Activated gamma-delta T cell treated with Interleukin-2 at 50 U/mL for 16 hours (primary cell): ENCODE data around the gene DDIAS.
"Not testable (repeated sequence)": the region's sequence is repeated elsewhere in the genome, so short reads cannot be mapped to it uniquely, and the experiment has no call there.

ENCODE experiments used
- DNase-seq: peaks from one replicate; pipeline ENCODE4 v3.0.0-alpha.2; 2020

The DDIAS gene

GRCh38 chr11:82901165-82901921 is at the start of gene DDIAS:
Gene DDIAS, plus strand, starts transcription at chr11:82901736. Its CDS starts 13,003 bp downstream, at chr11:82914739.
- peak; percentile 94 for DNase-seq

- no peak for DNase-seq
Measured at GRCh38 chr11:82854242-82854641, 47.3 kb upstream of the DDIAS start.

- not testable (repeated sequence) for DNase-seq
Measured at GRCh38 chr11:82854916-82855315, 46.6 kb upstream of the DDIAS start.

- no peak for DNase-seq
Measured at GRCh38 chr11:82855616-82856015, 45.9 kb upstream of the DDIAS start.

GRCh38 chr11:82857145-82857544 is 44.4 kb upstream of the DDIAS start:
- DNase-seq: no peak

- DNase-seq: no peak
Measured at GRCh38 chr11:82858133-82858532, 43.4 kb upstream of the DDIAS start.

GRCh38 chr11:82858556-82859091 is 42.9 kb upstream of the DDIAS start:
- no peak for DNase-seq

- no peak for DNase-seq
Measured at GRCh38 chr11:82859750-82860149, 41.8 kb upstream of the DDIAS start.

GRCh38 chr11:82862379-82862778 is 39.2 kb upstream of the DDIAS start:
- DNase-seq: no peak

- no peak for DNase-seq
Measured at GRCh38 chr11:82863209-82863608, 38.3 kb upstream of the DDIAS start.

GRCh38 chr11:82864268-82864667 is 37.3 kb upstream of the DDIAS start:
- DNase-seq: no peak

- no peak for DNase-seq
Measured at GRCh38 chr11:82865841-82866240, 35.7 kb upstream of the DDIAS start.

- peak; percentile 84 for DNase-seq
Measured at GRCh38 chr11:82867495-82868082, 33.9 kb upstream of the DDIAS start.

GRCh38 chr11:82869657-82870056 is 31.9 kb upstream of the DDIAS start:
- DNase-seq: no peak

GRCh38 chr11:82871646-82872045 is 29.9 kb upstream of the DDIAS start:
- DNase-seq: no peak

GRCh38 chr11:82872377-82873150 is 29.0 kb upstream of the DDIAS start:
- no peak for DNase-seq

GRCh38 chr11:82873919-82874333 is 27.6 kb upstream of the DDIAS start:
- DNase-seq: no peak

GRCh38 chr11:82874646-82875523 is 26.7 kb upstream of the DDIAS start:
- no peak for DNase-seq

- DNase-seq: no peak
Measured at GRCh38 chr11:82883853-82884252, 17.7 kb upstream of the DDIAS start.

GRCh38 chr11:82889133-82890001 is 12.2 kb upstream of the DDIAS start:
- DNase-seq: no peak

GRCh38 chr11:82890002-82890341 is 11.6 kb upstream of the DDIAS start:
- no peak for DNase-seq

- no peak for DNase-seq
Measured at GRCh38 chr11:82890936-82891335, 10.6 kb upstream of the DDIAS start.
